Measurements from ENCODE around the gene FGF10.

GRCh38 chr5:44336708-44337107 lies 52.5 kb downstream of the FGF10 start:
- TF ChIP-seq CHD1 (IDR thresholded peaks at IDR 0.05; ENCODE audit: low read depth, low read length): no peak
- TF ChIP-seq RAD21 (IDR thresholded peaks at IDR 0.05; ENCODE audit: low read length): no peak
- no peak for TF ChIP-seq POLR2A (IDR thresholded peaks at IDR 0.05; ENCODE audit: low read depth, low read length)
- TF ChIP-seq, protein P1, sequence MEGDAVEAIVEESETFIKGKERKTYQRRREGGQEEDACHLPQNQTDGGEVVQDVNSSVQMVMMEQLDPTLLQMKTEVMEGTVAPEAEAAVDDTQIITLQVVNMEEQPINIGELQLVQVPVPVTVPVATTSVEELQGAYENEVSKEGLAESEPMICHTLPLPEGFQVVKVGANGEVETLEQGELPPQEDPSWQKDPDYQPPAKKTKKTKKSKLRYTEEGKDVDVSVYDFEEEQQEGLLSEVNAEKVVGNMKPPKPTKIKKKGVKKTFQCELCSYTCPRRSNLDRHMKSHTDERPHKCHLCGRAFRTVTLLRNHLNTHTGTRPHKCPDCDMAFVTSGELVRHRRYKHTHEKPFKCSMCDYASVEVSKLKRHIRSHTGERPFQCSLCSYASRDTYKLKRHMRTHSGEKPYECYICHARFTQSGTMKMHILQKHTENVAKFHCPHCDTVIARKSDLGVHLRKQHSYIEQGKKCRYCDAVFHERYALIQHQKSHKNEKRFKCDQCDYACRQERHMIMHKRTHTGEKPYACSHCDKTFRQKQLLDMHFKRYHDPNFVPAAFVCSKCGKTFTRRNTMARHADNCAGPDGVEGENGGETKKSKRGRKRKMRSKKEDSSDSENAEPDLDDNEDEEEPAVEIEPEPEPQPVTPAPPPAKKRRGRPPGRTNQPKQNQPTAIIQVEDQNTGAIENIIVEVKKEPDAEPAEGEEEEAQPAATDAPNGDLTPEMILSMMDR (conservative IDR thresholded peaks at IDR 0.05; ENCODE audit: low read depth, low read length): no peak
- TF ChIP-seq FOS (IDR thresholded peaks at IDR 0.05; ENCODE audit: low read depth, low read length): no peak
